ENCODE measurements around the gene AARS2.

GRCh38 chr6:44278315-44278714, 34.8 kb downstream of the AARS2 start:
- TF ChIP-seq POLR2A (IDR thresholded peaks at IDR 0.05): no peak
- no peak for TF ChIP-seq CTCF (IDR thresholded peaks at IDR 0.05)
- no peak for TF ChIP-seq EP300 (IDR thresholded peaks at IDR 0.05)
- no peak for TF ChIP-seq POLR2AphosphoS5 (IDR thresholded peaks at IDR 0.05)

Data from gastroesophageal sphincter (tissue), 3 donors.